DND-41 (cell line): ENCODE measurements around the gene TMOD2.

Experiments
- ATAC-seq: fragments of 200-7000 bp; cut with Tn5 transposase; 3 replicates; pipeline ENCODE4 v1.9.1; 2021; ENCODE audit warnings: low read depth; ENCODE audit not compliant: insufficient read depth
- DNase-seq: peaks from one replicate; pipeline ENCODE4 v3.0.0-alpha.2; 2020
- H2AFZ ChIP-seq: 2 replicates; pipeline ENCODE4 v1.6.0; 2012; ENCODE audit warnings: low read depth, low read length
- H3K27ac ChIP-seq: 2 replicates; pipeline ENCODE4 v1.5.1; 2012; ENCODE audit warnings: low read length, inconsistent platforms
- H3K27me3 ChIP-seq: fragments of 200-600 bp; sonication (generic); 2 replicates; pipeline ENCODE4 v1.6.0; 2012; ENCODE audit warnings: low read length, mild to moderate bottlenecking, inconsistent platforms; ENCODE audit not compliant: insufficient read depth, poor library complexity
- H3K36me3 ChIP-seq: 2 replicates; pipeline ENCODE4 v1.5.1; 2012; ENCODE audit warnings: low read length, inconsistent platforms; ENCODE audit not compliant: insufficient read depth
- H3K4me1 ChIP-seq: 2 replicates; pipeline ENCODE4 v1.5.1; 2012; ENCODE audit warnings: mild to moderate bottlenecking, low read length; ENCODE audit not compliant: insufficient read depth
- H3K4me2 ChIP-seq: 2 replicates; pipeline ENCODE4 v1.6.0; 2012; ENCODE audit warnings: mild to moderate bottlenecking, moderate library complexity, low read length, inconsistent platforms; ENCODE audit not compliant: insufficient read depth
- H3K4me3 ChIP-seq, 2 experiments: fragments of 200-600 bp in 1 of 2; shearing (Covaris generic) in 1 of 2; 2 replicates each; pipeline ENCODE4 v1.5.1; 2012 to 2016; ENCODE audit warnings: inconsistent platforms in 2 of 2, low read length in 2 of 2, mild to moderate bottlenecking in 2 of 2, low read depth in 1 of 2, moderate library complexity in 1 of 2
- H3K79me2 ChIP-seq: 2 replicates; pipeline ENCODE4 v1.6.0; 2012; ENCODE audit warnings: low read length, inconsistent platforms; ENCODE audit not compliant: insufficient read depth
- H3K9ac ChIP-seq: 2 replicates; pipeline ENCODE4 v1.6.0; 2012; ENCODE audit warnings: low read depth, mild to moderate bottlenecking, inconsistent platforms, low read length, moderate library complexity
- H3K9me3 ChIP-seq: 2 replicates; pipeline ENCODE4 v1.5.1; 2012; ENCODE audit warnings: low read length, moderate library complexity, mild to moderate bottlenecking, inconsistent platforms; ENCODE audit not compliant: insufficient read depth, severe bottlenecking
- H4K20me1 ChIP-seq: 2 replicates; pipeline ENCODE4 v1.6.0; 2012; ENCODE audit warnings: low read length; ENCODE audit not compliant: insufficient read depth
- CTCF ChIP-seq: IDR thresholded peaks from 2 replicates; pipeline ENCODE4 v1.5.1; 2012; ENCODE audit warnings: borderline replicate concordance, low read length, moderate library complexity, mild to moderate bottlenecking; ENCODE audit not compliant: poor library complexity, severe bottlenecking; ENCODE audit errors: extremely low read depth
- EZH2 ChIP-seq: IDR thresholded peaks from 3 replicates; pipeline ENCODE4 v1.6.1; 2012; ENCODE audit warnings: borderline replicate concordance, low read depth, mild to moderate bottlenecking, moderate library complexity, low read length, inconsistent platforms; ENCODE audit not compliant: severe bottlenecking

The TMOD2 gene

GRCh38 chr15:51765751-51766150, 14.4 kb downstream of the TMOD2 start:
- no peaks in the 10 kb centered on the region for H3K27me3 ChIP-seq
- H3K4me2 ChIP-seq = no peak overlapping the region
- H3K4me3 ChIP-seq = no peak overlapping the region
- no peak overlapping the region for H2AFZ ChIP-seq
- peaks cover 15% of the 10 kb centered on the region; the same call in 1 of the 2 replicates for H3K36me3 ChIP-seq
- TF ChIP-seq EZH2 = no peak
- no peak for TF ChIP-seq CTCF
- H4K20me1 ChIP-seq = no peaks in the 10 kb centered on the region
- no peaks in the 10 kb centered on the region for H3K4me1 ChIP-seq
- H3K27ac ChIP-seq = no peak overlapping the region
- no peaks in the 10 kb centered on the region for H3K9me3 ChIP-seq
- no peak overlapping the region for H3K9ac ChIP-seq
- peaks cover 2% of the 10 kb centered on the region; the same call in 1 of the 2 replicates for H3K79me2 ChIP-seq
- DNase-seq (no peak), ATAC-seq (no peak)

DNA sequence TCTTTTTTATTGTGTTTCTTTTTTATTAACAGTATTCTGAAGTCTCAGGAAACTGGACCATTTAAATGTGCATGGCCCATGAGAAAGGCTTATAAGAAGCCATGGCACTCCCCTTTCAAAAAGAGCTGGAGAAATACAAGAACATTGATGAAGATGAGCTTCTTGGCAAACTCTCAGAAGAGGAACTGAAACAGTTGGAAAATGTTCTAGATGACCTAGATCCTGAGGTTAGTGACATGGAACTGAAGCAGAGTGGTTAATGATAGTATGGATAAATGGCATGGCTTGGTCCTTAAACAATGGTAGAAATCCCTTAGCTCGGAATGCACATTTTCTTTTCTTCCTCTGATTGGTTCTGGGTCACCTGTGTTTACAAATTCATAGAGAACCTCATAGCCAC, 14.9 kb downstream of the TMOD2 start:
- H3K9me3 ChIP-seq = no peaks in the 10 kb centered on the region
- no peak for ATAC-seq
- peaks cover 2% of the 10 kb centered on the region; the same call in 1 of the 2 replicates for H3K79me2 ChIP-seq
- peaks cover 15% of the 10 kb centered on the region; the same call in 1 of the 2 replicates for H3K36me3 ChIP-seq
- TF ChIP-seq EZH2 = no peak
- TF ChIP-seq CTCF = no peak
- no peak overlapping the region for H3K27ac ChIP-seq
- no peak overlapping the region for H3K4me3 ChIP-seq
- H3K27me3 ChIP-seq = no peaks in the 10 kb centered on the region
- no peak for DNase-seq
- no peaks in the 10 kb centered on the region for H3K4me1 ChIP-seq
- H4K20me1 ChIP-seq = no peaks in the 10 kb centered on the region
- no peak overlapping the region for H3K4me2 ChIP-seq
- H3K9ac ChIP-seq = no peak overlapping the region
- no peak overlapping the region for H2AFZ ChIP-seq

DNA sequence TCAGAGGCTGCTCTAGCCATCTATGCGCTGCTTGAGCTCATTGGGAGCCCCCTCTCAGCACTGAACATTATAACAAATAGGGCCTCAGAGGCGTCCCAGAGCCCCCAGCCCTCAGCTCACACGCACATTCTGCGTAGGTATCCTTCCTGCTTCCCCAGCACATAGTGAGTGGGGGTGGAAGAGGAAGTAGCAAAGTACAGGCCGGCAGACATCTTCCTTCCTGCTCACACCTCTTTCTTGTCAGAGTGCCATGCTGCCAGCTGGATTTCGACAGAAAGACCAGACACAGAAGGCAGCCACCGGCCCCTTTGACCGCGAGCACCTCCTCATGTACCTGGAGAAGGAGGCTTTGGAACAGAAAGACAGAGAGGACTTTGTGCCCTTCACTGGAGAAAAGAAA, 16.6 kb downstream of the TMOD2 start:
- Histone ChIP-seq H3K36me3 (peaks cover 18% of the 10 kb centered on the region; the same call in 1 of the 2 replicates), H3K4me3 (no peak overlapping the region), H3K9me3 (no peaks in the 10 kb centered on the region), H4K20me1 (no peaks in the 10 kb centered on the region), H3K4me1 (no peaks in the 10 kb centered on the region), H3K27ac (no peak overlapping the region), H3K79me2 (no peaks in the 10 kb centered on the region), H2AFZ (no peak overlapping the region), H3K9ac (no peak overlapping the region), H3K27me3 (no peaks in the 10 kb centered on the region), H3K4me2 (no peak overlapping the region)
- DNase-seq (no peak), ATAC-seq (no peak)
- no peak for TF ChIP-seq CTCF
- TF ChIP-seq EZH2 = no peak

DNA sequence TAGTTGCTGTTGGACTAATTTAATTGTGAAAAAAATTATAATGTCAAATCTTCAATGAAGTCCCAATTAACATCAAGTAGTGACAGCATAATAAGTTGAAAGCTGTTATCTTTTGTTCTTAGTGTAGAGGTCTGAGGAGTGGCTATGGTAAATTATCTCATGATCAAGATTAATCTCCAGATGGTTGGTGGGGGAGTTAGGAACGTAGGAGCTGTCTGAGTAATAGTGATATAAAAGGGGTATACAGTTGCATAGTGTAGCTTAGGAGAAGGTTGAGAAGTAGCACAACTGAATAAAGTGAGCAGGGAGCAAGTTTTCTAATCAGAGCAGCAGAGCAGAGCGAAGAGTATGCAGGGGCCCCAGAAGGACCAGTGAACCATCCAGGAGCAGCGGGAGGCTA, 19.5 kb downstream of the TMOD2 start:
- TF ChIP-seq EZH2 (no peak), CTCF (no peak)
- H3K36me3 ChIP-seq = peaks cover 24% of the 10 kb centered on the region
- H3K9ac ChIP-seq = no peak overlapping the region
- ATAC-seq = no peak
- H3K4me2 ChIP-seq = no peak overlapping the region
- H3K9me3 ChIP-seq = no peaks in the 10 kb centered on the region
- no peak for DNase-seq
- H4K20me1 ChIP-seq = no peaks in the 10 kb centered on the region
- H3K27ac ChIP-seq = no peak overlapping the region
- no peak overlapping the region for H3K4me3 ChIP-seq
- no peaks in the 10 kb centered on the region for H3K79me2 ChIP-seq
- H2AFZ ChIP-seq = no peak overlapping the region
- no peaks in the 10 kb centered on the region for H3K4me1 ChIP-seq
- no peaks in the 10 kb centered on the region for H3K27me3 ChIP-seq
